ENCODE data around the gene TCEAL8. TPM values are rescaled to one million over a fixed set of nuclear protein-coding genes. Genes with fewer than 3 reads are reported as not detected.
A peak's percentile ranks its signal among the peaks of the same experiment; 100 is the strongest.

Gene TCEAL8
- total and polyA plus RNA-seq, 2 of the 4 experiments (the other 2 are of a cell fraction): 31.5 to 57.6 TPM

DNA sequence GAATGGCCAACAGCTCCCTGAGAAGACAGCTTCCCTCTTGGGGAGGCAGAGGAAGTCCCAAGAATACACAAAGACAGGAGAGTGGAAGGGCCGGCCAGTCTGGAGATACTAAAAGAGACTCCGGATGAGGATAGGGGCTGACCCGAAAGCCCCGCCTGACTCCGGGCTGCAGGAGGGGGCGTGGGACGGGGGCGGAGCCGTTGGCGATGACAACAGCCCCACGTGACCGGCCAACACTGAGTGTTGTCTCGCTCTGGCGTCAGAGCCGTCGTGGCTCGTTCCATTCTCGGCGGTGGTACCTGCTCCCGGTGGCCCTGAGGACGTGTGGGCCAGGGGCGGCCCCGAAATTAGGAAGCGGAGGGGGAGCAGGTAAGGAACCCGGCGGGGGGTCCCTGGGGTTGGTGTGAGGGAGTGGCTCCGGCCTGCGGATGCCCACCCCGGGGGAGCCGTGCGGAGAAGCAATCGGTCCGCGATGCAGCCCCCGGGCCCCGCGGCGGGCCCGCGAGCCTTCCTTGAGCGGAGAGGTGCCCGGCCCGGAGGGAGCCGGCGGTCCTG lies 40.0 kb downstream of the TCEAL8 start, which contains the start of gene BEX4:
BEX4 (plus strand) TSS at position 239 of the 555 bp plus-strand sequence. CDS start 1,046 bp downstream, outside the sequence.
- ChIA-PET CTCF (no interaction called here), POLR2A (ENCODE audit: unreplicated experiment) (interaction anchor here (0.6 kb wide), 1 partner anchor 259 kb away, joined by 3 read pairs; no protein-coding TSS in a partner anchor)
- peak within 1 kb of the TSS in 1 of 2 experiments; percentile 65; a peak in 1 of 4 replicates for H4K8ac ChIP-seq (ENCODE audit: low read depth in 2 of 2, low read length in 2 of 2)
- BruUV-seq (replicated peaks): no TSS peak
- H2AFZ ChIP-seq (replicated peaks; ENCODE audit: low read length, poor library complexity): peak within 1 kb of the TSS; percentile 90
- in situ Hi-C loops (cut with MboI; ENCODE audit: low sequenced_read_pairs): loop anchor here (10.0 kb wide), 1 partner anchor 250 kb away; no protein-coding TSS in a partner anchor
- DNase-seq (peak; percentile 41), ATAC-seq (ENCODE audit: low read depth) (peak; percentile 84)
- dilution Hi-C loops (cut with HindIII; ENCODE audit: low sequenced_read_pairs, unreplicated experiment): no loop called here
- no peak within 1 kb of the TSS for H3K23ac ChIP-seq (ENCODE audit: low read depth, low read length)
- H3K18ac ChIP-seq (ENCODE audit: low read depth, low read length): no peak within 1 kb of the TSS
- no peaks in the 10 kb centered on the region for H4K20me1 ChIP-seq (ENCODE audit: insufficient read depth, low read length)
- H3K14ac ChIP-seq (replicated peaks; ENCODE audit: low read depth, low read length): no peak within 1 kb of the TSS
- no peaks in the 10 kb centered on the region for H3K9me3 ChIP-seq (ENCODE audit: control insufficient read depth, insufficient read depth, low read length)
- H3K4ac ChIP-seq (ENCODE audit: low read depth, low read length): no peak within 1 kb of the TSS
- WGBS, 2 experiments (ENCODE audit: extremely low coverage in 2 of 2, insufficient read length in 1 of 2): 46% methylated on average over 24 of the region's 45 CpGs; no CpG with 5 or more reads in 1 of the 2 experiments
- peak within 1 kb of the TSS; percentile 88 for H3K4me2 ChIP-seq (ENCODE audit: low read depth, low read length)
- peak within 1 kb of the TSS; percentile 51 for H2AK9ac ChIP-seq (replicated peaks; ENCODE audit: low read depth, low read length, poor library complexity)
- H4K5ac ChIP-seq (ENCODE audit: low read depth, low read length): no peak within 1 kb of the TSS
- no peak within 1 kb of the TSS for H4K91ac ChIP-seq (ENCODE audit: insufficient read depth, low read depth, low read length)
- no peaks in the 10 kb centered on the region for H3K79me1 ChIP-seq (ENCODE audit: low read depth in 1 of 2, low read length in 2 of 2)
- H2AK5ac ChIP-seq (ENCODE audit: low read depth, low read length): no peak within 1 kb of the TSS
- peak within 1 kb of the TSS; percentile 61 for H3K4me3 ChIP-seq (ENCODE audit: insufficient read depth, low read depth, low read length)
- TF ChIP-seq, protein P1, sequence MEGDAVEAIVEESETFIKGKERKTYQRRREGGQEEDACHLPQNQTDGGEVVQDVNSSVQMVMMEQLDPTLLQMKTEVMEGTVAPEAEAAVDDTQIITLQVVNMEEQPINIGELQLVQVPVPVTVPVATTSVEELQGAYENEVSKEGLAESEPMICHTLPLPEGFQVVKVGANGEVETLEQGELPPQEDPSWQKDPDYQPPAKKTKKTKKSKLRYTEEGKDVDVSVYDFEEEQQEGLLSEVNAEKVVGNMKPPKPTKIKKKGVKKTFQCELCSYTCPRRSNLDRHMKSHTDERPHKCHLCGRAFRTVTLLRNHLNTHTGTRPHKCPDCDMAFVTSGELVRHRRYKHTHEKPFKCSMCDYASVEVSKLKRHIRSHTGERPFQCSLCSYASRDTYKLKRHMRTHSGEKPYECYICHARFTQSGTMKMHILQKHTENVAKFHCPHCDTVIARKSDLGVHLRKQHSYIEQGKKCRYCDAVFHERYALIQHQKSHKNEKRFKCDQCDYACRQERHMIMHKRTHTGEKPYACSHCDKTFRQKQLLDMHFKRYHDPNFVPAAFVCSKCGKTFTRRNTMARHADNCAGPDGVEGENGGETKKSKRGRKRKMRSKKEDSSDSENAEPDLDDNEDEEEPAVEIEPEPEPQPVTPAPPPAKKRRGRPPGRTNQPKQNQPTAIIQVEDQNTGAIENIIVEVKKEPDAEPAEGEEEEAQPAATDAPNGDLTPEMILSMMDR (conservative IDR thresholded peaks at IDR 0.05; ENCODE audit: low read depth, low read length): no peak
- TF ChIP-seq CEBPB (IDR thresholded peaks at IDR 0.05; ENCODE audit: low read depth, low read length): no peak
- TF ChIP-seq SMC3 (IDR thresholded peaks at IDR 0.05; ENCODE audit: low read depth, low read length): no peak
- TF ChIP-seq MAZ (IDR thresholded peaks at IDR 0.05; ENCODE audit: borderline replicate concordance, low read depth, low read length): peak; percentile 25; the same call in 1 of the 2 replicates
- no peak for TF ChIP-seq POLR2A (IDR thresholded peaks at IDR 0.05; ENCODE audit: low read depth, low read length)
- TF ChIP-seq FOS (IDR thresholded peaks at IDR 0.05; ENCODE audit: low read depth, low read length): no peak
- TF ChIP-seq MXI1 (IDR thresholded peaks at IDR 0.05; ENCODE audit: borderline replicate concordance, low read depth, low read length): no peak
- TF ChIP-seq RFX5 (IDR thresholded peaks at IDR 0.05; ENCODE audit: low read depth, low read length): no peak
- TF ChIP-seq BHLHE40 (IDR thresholded peaks at IDR 0.05; ENCODE audit: low read depth, low read length): no peak
- TF ChIP-seq RAD21 (IDR thresholded peaks at IDR 0.05; ENCODE audit: low read length): no peak
- no peak for TF ChIP-seq NFE2L2 (IDR thresholded peaks at IDR 0.05; ENCODE audit: low read depth, low read length)
- TF ChIP-seq, protein P2, sequence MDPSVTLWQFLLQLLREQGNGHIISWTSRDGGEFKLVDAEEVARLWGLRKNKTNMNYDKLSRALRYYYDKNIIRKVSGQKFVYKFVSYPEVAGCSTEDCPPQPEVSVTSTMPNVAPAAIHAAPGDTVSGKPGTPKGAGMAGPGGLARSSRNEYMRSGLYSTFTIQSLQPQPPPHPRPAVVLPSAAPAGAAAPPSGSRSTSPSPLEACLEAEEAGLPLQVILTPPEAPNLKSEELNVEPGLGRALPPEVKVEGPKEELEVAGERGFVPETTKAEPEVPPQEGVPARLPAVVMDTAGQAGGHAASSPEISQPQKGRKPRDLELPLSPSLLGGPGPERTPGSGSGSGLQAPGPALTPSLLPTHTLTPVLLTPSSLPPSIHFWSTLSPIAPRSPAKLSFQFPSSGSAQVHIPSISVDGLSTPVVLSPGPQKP (IDR thresholded peaks at IDR 0.05; ENCODE audit: borderline replicate concordance, low read depth, low read length): no peak
- TF ChIP-seq, protein P3, sequence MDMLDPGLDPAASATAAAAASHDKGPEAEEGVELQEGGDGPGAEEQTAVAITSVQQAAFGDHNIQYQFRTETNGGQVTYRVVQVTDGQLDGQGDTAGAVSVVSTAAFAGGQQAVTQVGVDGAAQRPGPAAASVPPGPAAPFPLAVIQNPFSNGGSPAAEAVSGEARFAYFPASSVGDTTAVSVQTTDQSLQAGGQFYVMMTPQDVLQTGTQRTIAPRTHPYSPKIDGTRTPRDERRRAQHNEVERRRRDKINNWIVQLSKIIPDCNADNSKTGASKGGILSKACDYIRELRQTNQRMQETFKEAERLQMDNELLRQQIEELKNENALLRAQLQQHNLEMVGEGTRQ (IDR thresholded peaks at IDR 0.05; ENCODE audit: low read depth, low read length): peak; percentile 92
- intact Hi-C loops (cut with micrococcal nuclease): loop anchor here (5.0 kb wide), 1 partner anchor 127 kb away; no protein-coding TSS in a partner anchor
- H3K4me1 ChIP-seq (ENCODE audit: control insufficient read depth, insufficient read depth, low read length): no peaks in the 10 kb centered on the region
- H2BK20ac ChIP-seq (ENCODE audit: low read depth, low read length): no peak within 1 kb of the TSS
- no peaks in the 10 kb centered on the region for H3K36me3 ChIP-seq (ENCODE audit: control insufficient read depth, insufficient read depth, low read length)
- H3K9ac ChIP-seq (ENCODE audit: low read depth, low read length): peak within 1 kb of the TSS; percentile 30; the same call in 1 of the 2 replicates
- H2BK15ac ChIP-seq (ENCODE audit: low read depth, low read length): no peak within 1 kb of the TSS
- no peak within 1 kb of the TSS for H3K56ac ChIP-seq (ENCODE audit: extremely low read depth, insufficient read depth, low read length)
- no peak within 1 kb of the TSS for H2BK120ac ChIP-seq (ENCODE audit: low read depth, low read length)
- H2BK5ac ChIP-seq (ENCODE audit: low read depth, low read length, poor library complexity, severe bottlenecking): no peak within 1 kb of the TSS
- H3K27me3 ChIP-seq (ENCODE audit: control insufficient read depth, insufficient read depth, low read length): peaks cover 9% of the 10 kb centered on the region
- no peak within 1 kb of the TSS for H3K27ac ChIP-seq (ENCODE audit: insufficient read depth, low read length)
- no peaks in the 10 kb centered on the region for H3K9me1 ChIP-seq (ENCODE audit: insufficient read depth, low read length)
